Esophagus mucosa (tissue), 1 donor: Measurements from ENCODE around the gene C5orf47. TPM values are rescaled to one million over a fixed set of nuclear protein-coding genes. Genes with fewer than 3 reads are reported as not detected.

Source experiments
- ATAC-seq: fragments of 200-7000 bp; cut with Tn5 transposase; one replicate; pipeline ENCODE4 v1.9.1; 2020
- total RNA-seq: library from RNA; stranded (reverse); gene quantifications from one replicate; pipeline ENCODE4 v1.2.4, GENCODE V29; 2023
- donor health status: DM: yes; HTN: yes; CAD: no.

Gene C5orf47
- total RNA-seq, 1 donor from 2014 or later, result not detected

GRCh38 chr5:173970878-173971650 is 17.9 kb upstream of the C5orf47 start:
- no peak for ATAC-seq

GRCh38 chr5:173971681-173972345 is 17.2 kb upstream of the C5orf47 start:
- no peak for ATAC-seq

GRCh38 chr5:173972607-173972924 is 16.4 kb upstream of the C5orf47 start:
- no peak for ATAC-seq

DNA sequence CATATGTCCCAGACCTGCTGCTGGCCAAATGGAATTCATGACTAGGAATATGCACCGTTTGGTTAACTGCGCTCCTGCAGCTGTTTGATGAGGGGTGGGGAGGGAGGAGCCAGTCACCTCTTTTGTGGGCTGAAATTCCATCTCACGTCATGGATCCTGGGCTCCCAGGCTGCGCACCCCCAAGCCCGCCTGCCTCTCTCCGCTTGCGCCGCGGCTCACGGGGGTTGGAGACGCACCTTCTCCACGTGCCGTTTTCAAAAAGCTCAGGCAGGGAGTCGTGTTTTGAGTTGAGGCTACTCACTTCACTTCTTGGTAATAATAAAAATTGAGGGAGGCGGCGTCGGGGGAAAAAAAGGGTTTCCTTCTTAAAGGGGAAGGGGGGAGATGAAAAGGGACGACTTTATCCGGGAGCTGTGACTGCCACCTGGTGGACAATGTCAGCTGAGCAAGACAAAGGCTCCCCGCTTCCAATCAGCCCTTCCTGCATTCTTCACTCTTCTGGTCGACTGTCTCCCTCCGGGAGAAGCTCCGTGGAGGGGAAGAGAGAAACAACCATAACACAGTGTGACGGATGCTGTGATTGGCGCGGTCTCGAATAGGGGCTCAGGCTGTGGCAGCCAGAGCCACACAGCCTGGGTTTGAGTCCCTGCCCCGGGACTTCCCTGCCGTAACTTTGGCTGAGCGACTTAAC is 15.9 kb upstream of the C5orf47 start:
- peak; percentile 75 for ATAC-seq

GRCh38 chr5:173973616-173973969 is 15.4 kb upstream of the C5orf47 start:
- peak; percentile 53 for ATAC-seq

DNA sequence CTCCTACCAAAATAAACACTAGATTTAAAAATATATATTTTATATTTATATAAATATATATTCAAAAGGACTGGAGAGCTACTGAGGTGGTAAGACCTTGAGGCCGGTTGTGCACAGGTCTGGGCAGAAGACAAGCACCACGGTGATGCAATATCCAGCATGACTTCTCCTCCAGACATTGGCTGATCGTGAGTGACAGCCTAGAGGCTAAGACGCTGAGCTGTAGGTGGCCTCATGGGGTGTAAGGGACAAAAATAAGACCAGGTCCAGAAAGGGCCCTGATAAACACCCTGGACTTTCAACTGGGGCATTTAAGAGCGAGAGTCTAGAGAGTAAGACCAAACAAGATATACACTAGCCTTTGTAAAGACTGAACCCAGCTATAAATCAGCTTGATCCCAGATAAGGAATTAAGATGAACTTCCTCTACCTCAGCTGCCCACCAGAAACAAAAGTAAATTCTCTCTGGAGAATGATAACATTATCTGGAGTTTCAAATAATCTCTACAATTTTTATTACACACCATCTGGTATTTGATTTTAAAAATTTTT is 14.2 kb upstream of the C5orf47 start:
- peak; percentile 39 for ATAC-seq

GRCh38 chr5:173981185-173981761 is 7.7 kb upstream of the C5orf47 start:
- ATAC-seq, result no peak

DNA sequence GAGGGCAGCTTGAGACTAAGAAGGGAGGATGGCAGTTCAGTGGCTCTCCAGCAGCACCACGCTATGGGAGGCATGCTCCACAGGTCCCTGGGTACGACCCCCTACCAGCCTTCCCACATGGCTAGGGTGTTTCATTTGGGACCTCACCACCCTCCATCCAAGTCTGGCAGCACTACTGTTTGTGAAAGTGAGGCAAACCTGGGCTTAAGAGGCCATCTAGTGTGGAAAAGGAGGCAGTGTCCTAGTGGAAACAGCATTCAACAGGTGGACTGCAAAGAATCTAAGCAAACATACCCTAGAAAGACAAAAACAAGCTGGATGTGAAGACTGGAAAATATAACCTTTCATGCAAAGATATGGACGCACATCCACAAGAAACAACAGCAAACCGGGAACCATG is 4.8 kb upstream of the C5orf47 start:
- ATAC-seq, result no peak

DNA sequence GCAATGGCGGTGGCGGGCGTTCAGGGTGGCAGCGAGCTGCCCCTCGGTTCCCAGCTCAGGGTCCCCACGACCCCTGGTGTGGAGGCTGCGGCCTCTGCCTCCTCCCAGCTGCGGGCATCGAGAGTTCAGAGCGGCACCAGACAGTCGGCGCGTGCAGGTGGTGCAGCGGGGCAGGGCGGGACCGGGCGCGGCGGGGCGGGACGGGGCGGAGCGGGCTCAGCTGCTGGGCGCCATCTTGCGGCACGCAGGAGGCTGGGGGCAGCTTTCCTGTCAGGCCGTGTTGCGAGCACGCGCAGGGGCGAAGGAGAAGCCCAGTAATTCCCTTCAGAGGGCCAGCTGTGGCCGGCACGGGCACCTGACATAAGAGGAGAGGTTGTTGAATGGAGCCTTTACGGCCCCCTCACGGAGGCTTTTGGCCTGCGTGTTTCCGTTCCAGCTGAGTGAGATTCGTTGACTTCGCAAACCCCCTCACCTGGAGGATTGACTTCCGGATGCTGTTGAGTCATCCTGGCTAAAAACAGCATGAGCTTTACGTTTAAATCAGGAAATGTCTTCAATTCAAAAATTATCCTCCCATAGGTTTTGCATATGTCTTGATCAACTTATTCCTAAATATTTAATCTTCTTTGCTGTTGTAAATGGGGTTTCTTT is 587 bp downstream of the C5orf47 start:
- no peak for ATAC-seq

DNA sequence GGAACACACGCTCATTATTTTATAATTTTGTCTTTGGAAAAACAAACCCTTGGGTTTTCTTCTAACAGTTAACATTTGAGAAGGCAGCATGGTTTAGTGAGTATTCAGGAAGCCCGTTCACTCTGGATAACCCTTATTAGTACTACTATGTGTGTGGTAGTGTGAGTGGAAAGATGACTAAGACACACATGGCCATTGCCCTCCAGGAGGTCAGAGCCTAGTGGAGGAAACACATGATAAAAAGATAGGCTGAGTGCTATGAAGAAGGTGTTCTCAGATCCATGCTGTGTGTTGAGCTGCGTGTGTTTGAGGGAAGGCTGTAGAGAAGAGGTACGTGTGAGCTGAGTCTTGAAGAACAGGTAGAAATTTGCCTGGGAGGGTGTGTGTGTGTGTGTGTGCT is 8.4 kb downstream of the C5orf47 start:
- no peak for ATAC-seq

DNA sequence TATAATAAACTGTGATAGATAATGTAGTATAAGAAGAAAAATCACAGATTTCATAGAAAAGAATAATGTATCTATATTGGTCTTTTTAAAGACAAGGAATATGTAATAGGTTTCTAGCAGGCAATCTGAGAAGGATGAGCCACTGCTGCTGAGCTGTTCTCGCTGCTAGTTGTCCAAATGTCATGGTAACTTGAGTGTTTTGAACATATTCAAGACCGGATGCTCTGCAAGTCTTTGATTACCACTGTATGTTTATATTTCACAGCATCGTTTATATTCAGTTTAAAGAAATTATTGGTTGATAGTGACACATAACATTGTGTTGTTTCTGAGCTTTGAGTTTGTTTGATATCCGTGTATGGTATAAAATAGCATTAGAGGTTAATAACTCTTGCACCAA is 9.6 kb downstream of the C5orf47 start:
- ATAC-seq, result no peak

GRCh38 chr5:174000076-174000475 is 11.1 kb downstream of the C5orf47 start:
- no peak for ATAC-seq

GRCh38 chr5:174003795-174004194 is 14.8 kb downstream of the C5orf47 start:
- ATAC-seq, result no peak

DNA sequence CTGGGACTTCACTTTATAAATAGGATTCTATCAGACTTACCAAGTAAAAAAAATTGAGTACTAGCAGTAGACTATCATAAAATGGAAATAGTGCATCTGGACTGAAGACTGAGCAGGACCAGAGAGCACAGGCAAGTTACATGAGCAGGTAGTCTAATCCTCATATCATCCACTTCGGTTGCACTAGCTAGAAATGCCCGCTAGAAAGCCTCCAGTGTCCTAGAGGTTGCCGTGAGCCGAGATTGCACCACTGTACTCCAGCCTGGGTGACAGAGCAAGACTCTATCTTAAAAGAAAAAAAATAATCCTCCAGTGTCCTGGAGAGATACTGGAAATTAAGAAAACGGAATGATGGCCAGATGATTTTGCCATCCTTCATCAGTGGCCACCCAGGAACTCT is 20.0 kb downstream of the C5orf47 start:
- ATAC-seq, result no peak

DNA sequence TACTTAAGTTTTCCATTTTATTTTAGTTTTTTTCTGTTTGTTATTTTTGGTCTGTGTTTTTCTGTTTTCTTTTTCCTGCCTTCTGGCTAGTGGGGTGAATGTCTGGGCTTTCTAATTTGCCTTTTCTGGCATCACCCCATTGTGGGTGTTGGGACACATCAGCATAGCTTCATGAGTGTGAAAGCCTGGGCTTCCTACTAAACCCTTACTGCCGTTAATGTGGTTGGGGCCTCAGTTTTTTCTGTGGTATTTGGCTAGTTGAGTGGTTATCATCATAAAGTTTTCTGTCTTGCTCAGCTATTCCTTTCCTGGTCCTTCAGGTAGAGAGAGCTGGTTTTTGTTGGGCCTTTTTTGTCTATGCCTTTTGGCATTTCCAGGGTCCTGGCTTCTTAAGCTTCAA is 21.4 kb downstream of the C5orf47 start:
- ATAC-seq, result no peak

GRCh38 chr5:174011441-174011840 is 22.5 kb downstream of the C5orf47 start:
- no peak for ATAC-seq

GRCh38 chr5:174020069-174020927 is 31.3 kb downstream of the C5orf47 start:
- peak; percentile 69 for ATAC-seq

- no peak for ATAC-seq
Observed at GRCh38 chr5:174020928-174021304, 31.9 kb downstream of the C5orf47 start.

GRCh38 chr5:174022384-174023095 is 33.6 kb downstream of the C5orf47 start:
- ATAC-seq, result no peak

- no peak for ATAC-seq
Observed at GRCh38 chr5:174030286-174030685, 41.3 kb downstream of the C5orf47 start.
